Measurements from ENCODE around the gene PKD1. TPM values are rescaled to one million over a fixed set of nuclear protein-coding genes. Genes with fewer than 3 reads are reported as not detected.

PKD1 gene
- total and polyA plus RNA-seq, 2 of the 13 experiments (the other 11 are each of a cell fraction or from before 2014, with no cell fraction given): 22.1 to 23.0 TPM

DNA sequence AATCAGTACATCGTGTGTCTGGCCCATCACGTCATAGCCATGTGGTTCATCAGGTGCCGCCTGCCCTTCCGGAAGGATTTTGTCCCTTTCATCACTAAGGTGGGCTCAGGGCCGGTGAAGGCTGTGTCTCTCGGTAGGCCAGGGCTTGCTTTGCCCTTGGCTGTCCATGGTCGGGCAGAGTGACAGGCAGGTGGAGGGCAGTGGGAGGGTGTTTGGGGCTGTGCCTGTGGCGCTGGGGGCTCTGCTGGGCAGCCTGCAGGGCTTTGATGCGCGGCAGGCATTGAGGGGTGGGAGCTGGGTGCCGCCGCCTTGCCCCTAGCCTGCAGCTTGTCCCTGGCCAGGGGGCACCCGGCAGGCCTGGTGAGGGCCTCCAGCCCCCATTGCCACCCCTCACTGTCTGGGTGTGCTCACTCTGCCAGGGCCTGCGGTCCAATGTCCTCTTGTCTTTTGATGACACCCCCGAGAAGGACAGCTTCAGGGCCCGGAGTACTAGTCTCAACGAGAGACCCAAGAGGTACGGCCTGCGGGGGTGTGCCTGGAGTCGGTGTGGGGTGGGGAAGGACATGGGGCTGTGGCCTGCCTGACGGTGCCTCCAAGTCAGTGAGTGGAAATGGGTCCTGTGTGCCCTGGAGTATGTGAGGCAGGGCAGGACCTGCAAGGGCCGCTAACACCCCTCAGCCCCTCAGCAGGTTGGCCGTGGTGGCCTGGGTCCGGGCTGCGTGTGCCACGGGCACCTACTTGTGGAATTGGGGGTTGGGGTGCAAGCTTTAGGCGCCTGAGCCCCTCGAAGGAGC lies 59.4 kb downstream of the PKD1 start:
- Histone ChIP-seq H3K27ac (ENCODE audit: extremely low read length, insufficient read depth, low read length) (no peak overlapping the region), H3K79me2 (ENCODE audit: insufficient read depth, low read length) (no peaks in the 10 kb centered on the region), H3K27me3 (ENCODE audit: control insufficient read depth in 1 of 2, insufficient read depth in 2 of 2, low read length in 2 of 2) (no peaks in the 10 kb centered on the region), H2AFZ (ENCODE audit: low read length) (no peak overlapping the region), H3K9me3 (ENCODE audit: low read length) (no peaks in the 10 kb centered on the region), H4K20me1 (ENCODE audit: insufficient read depth, low read length) (no peaks in the 10 kb centered on the region), H3K36me3 (replicated peaks in 1 of 2; ENCODE audit: control insufficient read depth in 1 of 2, insufficient read depth in 2 of 2, low read length in 2 of 2) (peaks cover 14 to 19% of the 10 kb centered on the region in 2 experiments; a peak in 4 of 5 replicates), H3K4me2 (ENCODE audit: low read depth, low read length) (no peak overlapping the region), H3K4me1 (ENCODE audit: insufficient read depth, low read length) (no peaks in the 10 kb centered on the region), H3K4me3 (replicated peaks in 1 of 3; ENCODE audit: insufficient read depth in 1 of 3, low read depth in 2 of 3, low read length in 3 of 3) (no peak overlapping the region), H3K9ac (ENCODE audit: insufficient read depth, low read depth, low read length) (no peak overlapping the region)
- TF ChIP-seq AGO2 (optimal IDR thresholded peaks at IDR 0.05; ENCODE audit: low read depth, low read length): peak; percentile 59
- no peak for TF ChIP-seq ZNF773 (CRISPR knock-in tag; IDR thresholded peaks at IDR 0.05; ENCODE audit: borderline replicate concordance)
- WGBS (ENCODE audit: low lambda C conversion rate): 97% methylated on average over 15 of the region's 28 CpGs
- CTCF ChIA-PET (ENCODE audit: low intra/inter-chr PET ratio, low total read pairs): no interaction called here
- intact Hi-C loops (cut with micrococcal nuclease; ENCODE audit: unreplicated experiment) (no loop called here), in situ Hi-C loops (cut with HindIII; ENCODE audit: extremely low pct_ligation_motif_present, low pct_unique_long_range_greater_than_20kb) (no loop called here)
- TSS peak; percentile 39 for BruUV-seq (replicated peaks)
- no peak for ATAC-seq
- POLR2A ChIA-PET: no interaction called here
- FAIRE-seq: no peak
- no peak for DNase-seq (ENCODE audit: low spot score)

GRCh38 chr16:2075631-2076030 lies 60.1 kb downstream of the PKD1 start:
- 97% methylated on average over 14 of the region's 24 CpGs for WGBS (ENCODE audit: low lambda C conversion rate)
- in situ Hi-C loops (cut with HindIII; ENCODE audit: extremely low pct_ligation_motif_present, low pct_unique_long_range_greater_than_20kb) (no loop called here), intact Hi-C loops (cut with micrococcal nuclease; ENCODE audit: unreplicated experiment) (no loop called here)
- peaks cover 15 to 19% of the 10 kb centered on the region in 2 experiments; a peak in 4 of 5 replicates for H3K36me3 ChIP-seq (replicated peaks in 1 of 2; ENCODE audit: control insufficient read depth in 1 of 2, insufficient read depth in 2 of 2, low read length in 2 of 2)
- H3K9ac ChIP-seq (ENCODE audit: insufficient read depth, low read depth, low read length): no peak overlapping the region
- DNase-seq (ENCODE audit: low spot score): no peak
- H3K27me3 ChIP-seq (ENCODE audit: control insufficient read depth in 1 of 2, insufficient read depth in 2 of 2, low read length in 2 of 2): no peaks in the 10 kb centered on the region
- no peak overlapping the region for H3K4me3 ChIP-seq (replicated peaks in 1 of 3; ENCODE audit: insufficient read depth in 1 of 3, low read depth in 2 of 3, low read length in 3 of 3)
- POLR2A ChIA-PET: interaction anchor here (0.7 kb wide), 1 partner anchor 17 kb away, joined by 3 read pairs; no protein-coding TSS in a partner anchor
- H3K9me3 ChIP-seq (ENCODE audit: low read length): no peaks in the 10 kb centered on the region
- H4K20me1 ChIP-seq (ENCODE audit: insufficient read depth, low read length): no peaks in the 10 kb centered on the region
- TF ChIP-seq, protein P1, sequence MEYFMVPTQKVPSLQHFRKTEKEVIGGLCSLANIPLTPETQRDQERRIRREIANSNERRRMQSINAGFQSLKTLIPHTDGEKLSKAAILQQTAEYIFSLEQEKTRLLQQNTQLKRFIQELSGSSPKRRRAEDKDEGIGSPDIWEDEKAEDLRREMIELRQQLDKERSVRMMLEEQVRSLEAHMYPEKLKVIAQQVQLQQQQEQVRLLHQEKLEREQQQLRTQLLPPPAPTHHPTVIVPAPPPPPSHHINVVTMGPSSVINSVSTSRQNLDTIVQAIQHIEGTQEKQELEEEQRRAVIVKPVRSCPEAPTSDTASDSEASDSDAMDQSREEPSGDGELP (IDR thresholded peaks at IDR 0.05; ENCODE audit: borderline replicate concordance, low read depth): no peak
- TF ChIP-seq NONO (IDR thresholded peaks at IDR 0.05) (no peak), NONO (CRISPR knock-in tag; conservative IDR thresholded peaks at IDR 0.05) (no peak)
- no peaks in the 10 kb centered on the region for H3K4me1 ChIP-seq (ENCODE audit: insufficient read depth, low read length)
- CTCF ChIA-PET (ENCODE audit: low intra/inter-chr PET ratio, low total read pairs): no interaction called here
- no peak for ATAC-seq
- no peak overlapping the region for H3K4me2 ChIP-seq (ENCODE audit: low read depth, low read length)
- H2AFZ ChIP-seq (ENCODE audit: low read length): no peak overlapping the region
- FAIRE-seq: no peak
- no peaks in the 10 kb centered on the region for H3K79me2 ChIP-seq (ENCODE audit: insufficient read depth, low read length)
- H3K27ac ChIP-seq (ENCODE audit: extremely low read length, insufficient read depth, low read length): no peak overlapping the region
- BruUV-seq (replicated peaks): no TSS peak
